Measurements from ENCODE around the gene FRS3. TPM values are rescaled to one million over a fixed set of nuclear protein-coding genes. Genes with fewer than 3 reads are reported as not detected.

Gene FRS3
- total and polyA plus RNA-seq, 2 of the 8 experiments (the other 6 are each of a cell fraction or from before 2014, with no cell fraction given): 3.4 to 4.4 TPM

GRCh38 chr6:41805830-41806774 lies 26.4 kb upstream of the FRS3 start (continued):
- TF ChIP-seq ATF2 (IDR thresholded peaks at IDR 0.05; ENCODE audit: low read length) (no peak), RBBP5 (IDR thresholded peaks at IDR 0.05; ENCODE audit: borderline replicate concordance, low read depth, low read length) (no peak), EP300 (IDR thresholded peaks at IDR 0.05; ENCODE audit: borderline replicate concordance in 1 of 2, low read depth in 2 of 2, low read length in 2 of 2) (no peak), KDM1A (IDR thresholded peaks at IDR 0.05; ENCODE audit: borderline replicate concordance, low read length) (no peak), E2F6 (IDR thresholded peaks at IDR 0.05) (no peak)
- TF ChIP-seq, protein P1, sequence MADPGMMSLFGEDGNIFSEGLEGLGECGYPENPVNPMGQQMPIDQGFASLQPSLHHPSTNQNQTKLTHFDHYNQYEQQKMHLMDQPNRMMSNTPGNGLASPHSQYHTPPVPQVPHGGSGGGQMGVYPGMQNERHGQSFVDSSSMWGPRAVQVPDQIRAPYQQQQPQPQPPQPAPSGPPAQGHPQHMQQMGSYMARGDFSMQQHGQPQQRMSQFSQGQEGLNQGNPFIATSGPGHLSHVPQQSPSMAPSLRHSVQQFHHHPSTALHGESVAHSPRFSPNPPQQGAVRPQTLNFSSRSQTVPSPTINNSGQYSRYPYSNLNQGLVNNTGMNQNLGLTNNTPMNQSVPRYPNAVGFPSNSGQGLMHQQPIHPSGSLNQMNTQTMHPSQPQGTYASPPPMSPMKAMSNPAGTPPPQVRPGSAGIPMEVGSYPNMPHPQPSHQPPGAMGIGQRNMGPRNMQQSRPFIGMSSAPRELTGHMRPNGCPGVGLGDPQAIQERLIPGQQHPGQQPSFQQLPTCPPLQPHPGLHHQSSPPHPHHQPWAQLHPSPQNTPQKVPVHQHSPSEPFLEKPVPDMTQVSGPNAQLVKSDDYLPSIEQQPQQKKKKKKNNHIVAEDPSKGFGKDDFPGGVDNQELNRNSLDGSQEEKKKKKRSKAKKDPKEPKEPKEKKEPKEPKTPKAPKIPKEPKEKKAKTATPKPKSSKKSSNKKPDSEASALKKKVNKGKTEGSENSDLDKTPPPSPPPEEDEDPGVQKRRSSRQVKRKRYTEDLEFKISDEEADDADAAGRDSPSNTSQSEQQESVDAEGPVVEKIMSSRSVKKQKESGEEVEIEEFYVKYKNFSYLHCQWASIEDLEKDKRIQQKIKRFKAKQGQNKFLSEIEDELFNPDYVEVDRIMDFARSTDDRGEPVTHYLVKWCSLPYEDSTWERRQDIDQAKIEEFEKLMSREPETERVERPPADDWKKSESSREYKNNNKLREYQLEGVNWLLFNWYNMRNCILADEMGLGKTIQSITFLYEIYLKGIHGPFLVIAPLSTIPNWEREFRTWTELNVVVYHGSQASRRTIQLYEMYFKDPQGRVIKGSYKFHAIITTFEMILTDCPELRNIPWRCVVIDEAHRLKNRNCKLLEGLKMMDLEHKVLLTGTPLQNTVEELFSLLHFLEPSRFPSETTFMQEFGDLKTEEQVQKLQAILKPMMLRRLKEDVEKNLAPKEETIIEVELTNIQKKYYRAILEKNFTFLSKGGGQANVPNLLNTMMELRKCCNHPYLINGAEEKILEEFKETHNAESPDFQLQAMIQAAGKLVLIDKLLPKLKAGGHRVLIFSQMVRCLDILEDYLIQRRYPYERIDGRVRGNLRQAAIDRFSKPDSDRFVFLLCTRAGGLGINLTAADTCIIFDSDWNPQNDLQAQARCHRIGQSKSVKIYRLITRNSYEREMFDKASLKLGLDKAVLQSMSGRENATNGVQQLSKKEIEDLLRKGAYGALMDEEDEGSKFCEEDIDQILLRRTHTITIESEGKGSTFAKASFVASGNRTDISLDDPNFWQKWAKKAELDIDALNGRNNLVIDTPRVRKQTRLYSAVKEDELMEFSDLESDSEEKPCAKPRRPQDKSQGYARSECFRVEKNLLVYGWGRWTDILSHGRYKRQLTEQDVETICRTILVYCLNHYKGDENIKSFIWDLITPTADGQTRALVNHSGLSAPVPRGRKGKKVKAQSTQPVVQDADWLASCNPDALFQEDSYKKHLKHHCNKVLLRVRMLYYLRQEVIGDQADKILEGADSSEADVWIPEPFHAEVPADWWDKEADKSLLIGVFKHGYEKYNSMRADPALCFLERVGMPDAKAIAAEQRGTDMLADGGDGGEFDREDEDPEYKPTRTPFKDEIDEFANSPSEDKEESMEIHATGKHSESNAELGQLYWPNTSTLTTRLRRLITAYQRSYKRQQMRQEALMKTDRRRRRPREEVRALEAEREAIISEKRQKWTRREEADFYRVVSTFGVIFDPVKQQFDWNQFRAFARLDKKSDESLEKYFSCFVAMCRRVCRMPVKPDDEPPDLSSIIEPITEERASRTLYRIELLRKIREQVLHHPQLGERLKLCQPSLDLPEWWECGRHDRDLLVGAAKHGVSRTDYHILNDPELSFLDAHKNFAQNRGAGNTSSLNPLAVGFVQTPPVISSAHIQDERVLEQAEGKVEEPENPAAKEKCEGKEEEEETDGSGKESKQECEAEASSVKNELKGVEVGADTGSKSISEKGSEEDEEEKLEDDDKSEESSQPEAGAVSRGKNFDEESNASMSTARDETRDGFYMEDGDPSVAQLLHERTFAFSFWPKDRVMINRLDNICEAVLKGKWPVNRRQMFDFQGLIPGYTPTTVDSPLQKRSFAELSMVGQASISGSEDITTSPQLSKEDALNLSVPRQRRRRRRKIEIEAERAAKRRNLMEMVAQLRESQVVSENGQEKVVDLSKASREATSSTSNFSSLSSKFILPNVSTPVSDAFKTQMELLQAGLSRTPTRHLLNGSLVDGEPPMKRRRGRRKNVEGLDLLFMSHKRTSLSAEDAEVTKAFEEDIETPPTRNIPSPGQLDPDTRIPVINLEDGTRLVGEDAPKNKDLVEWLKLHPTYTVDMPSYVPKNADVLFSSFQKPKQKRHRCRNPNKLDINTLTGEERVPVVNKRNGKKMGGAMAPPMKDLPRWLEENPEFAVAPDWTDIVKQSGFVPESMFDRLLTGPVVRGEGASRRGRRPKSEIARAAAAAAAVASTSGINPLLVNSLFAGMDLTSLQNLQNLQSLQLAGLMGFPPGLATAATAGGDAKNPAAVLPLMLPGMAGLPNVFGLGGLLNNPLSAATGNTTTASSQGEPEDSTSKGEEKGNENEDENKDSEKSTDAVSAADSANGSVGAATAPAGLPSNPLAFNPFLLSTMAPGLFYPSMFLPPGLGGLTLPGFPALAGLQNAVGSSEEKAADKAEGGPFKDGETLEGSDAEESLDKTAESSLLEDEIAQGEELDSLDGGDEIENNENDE (IDR thresholded peaks at IDR 0.05; ENCODE audit: insufficient replicate concordance, low read length): no peak
